MM.1S (cell line): ENCODE measurements around the gene TMEM186.

Experiments
- DNase-seq: peaks from one replicate; pipeline ENCODE4 v3.0.0-alpha.2; 2015
- H2AFZ ChIP-seq: fragments of 300-600 bp; sonication (generic); 2 replicates; pipeline ENCODE4 v1.6.0; 2016; ENCODE audit warnings: antibody characterized with exemption, low read length
- H3F3A ChIP-seq: fragments of 300-600 bp; sonication (generic); 2 replicates; pipeline ENCODE4 v1.6.1; 2016; ENCODE audit warnings: mild to moderate bottlenecking, antibody characterized with exemption, low read length, moderate library complexity, mixed read lengths; ENCODE audit not compliant: insufficient read depth
- H3K27ac ChIP-seq: fragments of 300-600 bp; sonication (generic); 2 replicates; pipeline ENCODE4 v1.5.1; 2016; ENCODE audit warnings: mild to moderate bottlenecking, low read length
- H3K27me3 ChIP-seq: fragments of 300-600 bp; sonication (generic); replicated peaks from 2 replicates; pipeline ENCODE4 v1.6.0; 2016; ENCODE audit warnings: low read length; ENCODE audit not compliant: insufficient read depth
- H3K36me3 ChIP-seq: fragments of 300-600 bp; sonication (generic); replicated peaks from 2 replicates; pipeline ENCODE4 v1.6.1; 2016; ENCODE audit warnings: mild to moderate bottlenecking, low read length, mixed read lengths; ENCODE audit not compliant: insufficient read depth
- H3K4me1 ChIP-seq: fragments of 300-600 bp; sonication (generic); 2 replicates; pipeline ENCODE4 v1.6.1; 2016; ENCODE audit warnings: low read length, mixed read lengths
- H3K4me2 ChIP-seq: fragments of 300-600 bp; sonication (generic); 2 replicates; pipeline ENCODE4 v1.6.0; 2016; ENCODE audit warnings: low read depth, low read length
- H3K4me3 ChIP-seq: fragments of 300-600 bp; sonication (generic); 2 replicates; pipeline ENCODE4 v1.5.1; 2016; ENCODE audit warnings: low read length, mixed read lengths
- H3K79me2 ChIP-seq: fragments of 300-600 bp; sonication (generic); 2 replicates; pipeline ENCODE4 v1.6.1; 2016; ENCODE audit warnings: mixed run types, low read length, mixed read lengths
- H3K9ac ChIP-seq: fragments of 300-600 bp; sonication (generic); 2 replicates; pipeline ENCODE4 v1.6.1; 2016; ENCODE audit warnings: low read length, mixed read lengths
- H3K9me2 ChIP-seq: fragments of 300-600 bp; sonication (generic); replicated peaks from 2 replicates; pipeline ENCODE4 v1.6.1; 2016; ENCODE audit warnings: mild to moderate bottlenecking, low read length, mixed read lengths; ENCODE audit not compliant: insufficient read depth
- H3K9me3 ChIP-seq: fragments of 300-600 bp; sonication (generic); replicated peaks from 2 replicates; pipeline ENCODE4 v1.6.1; 2016; ENCODE audit warnings: mild to moderate bottlenecking, low read length, mixed read lengths; ENCODE audit not compliant: insufficient read depth
- H4K20me1 ChIP-seq: fragments of 300-600 bp; sonication (generic); 2 replicates; pipeline ENCODE4 v1.6.1; 2016; ENCODE audit warnings: mild to moderate bottlenecking, low read length, moderate library complexity, mixed read lengths; ENCODE audit not compliant: insufficient read depth
- EZH2 ChIP-seq: fragments of 300-600 bp; sonication (generic); optimal IDR thresholded peaks from 2 replicates; pipeline ENCODE3; 2017; ENCODE audit warnings: low read depth, mild to moderate bottlenecking, antibody characterized with exemption, low read length, mixed read lengths
- EZH2phosphoT487 ChIP-seq: fragments of 300-600 bp; sonication (generic); IDR thresholded peaks from 2 replicates; pipeline ENCODE4 v1.6.1; 2018; ENCODE audit warnings: antibody characterized with exemption, low read length
- TF ChIP-seq, protein P1 (sequence below): fragments of 300-600 bp; sonication (generic); IDR thresholded peaks from 2 replicates; pipeline ENCODE4 v1.5.1; 2016; ENCODE audit warnings: antibody characterized with exemption, low read length, mixed read lengths

The TMEM186 gene

DNA sequence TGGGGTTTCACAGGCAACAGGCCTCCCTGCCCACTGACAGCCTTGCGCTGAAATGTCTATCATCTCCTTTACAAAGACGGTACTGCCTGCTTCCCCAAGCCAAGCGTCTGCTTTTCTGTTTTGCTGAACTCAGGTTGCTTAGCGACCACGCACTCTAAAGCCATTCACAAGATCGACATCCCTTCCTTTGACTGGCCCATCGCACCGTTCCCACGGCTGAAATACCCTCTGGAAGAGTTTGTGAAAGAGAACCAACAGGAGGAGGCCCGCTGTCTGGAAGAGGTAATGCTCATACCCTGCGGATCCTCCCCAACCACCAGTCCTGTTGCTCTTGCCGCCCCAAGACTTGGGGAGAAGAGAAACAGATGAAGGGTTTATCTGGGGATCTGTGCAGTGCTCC lies 28.7 kb downstream of the TMEM186 start:
- Histone ChIP-seq H3K27ac (no peak overlapping the region), H3F3A (no peaks in the 10 kb centered on the region), H3K9me3 (no peaks in the 10 kb centered on the region), H3K79me2 (no peaks in the 10 kb centered on the region), H3K36me3 (no peaks in the 10 kb centered on the region), H4K20me1 (no peaks in the 10 kb centered on the region), H3K4me3 (no peak overlapping the region), H3K4me2 (no peak overlapping the region), H2AFZ (no peak overlapping the region), H3K27me3 (no peaks in the 10 kb centered on the region), H3K9me2 (no peaks in the 10 kb centered on the region), H3K4me1 (no peaks in the 10 kb centered on the region), H3K9ac (no peak overlapping the region)
- no peak for TF ChIP-seq EZH2
- TF ChIP-seq EZH2phosphoT487, result no peak
- TF ChIP-seq, protein P1, sequence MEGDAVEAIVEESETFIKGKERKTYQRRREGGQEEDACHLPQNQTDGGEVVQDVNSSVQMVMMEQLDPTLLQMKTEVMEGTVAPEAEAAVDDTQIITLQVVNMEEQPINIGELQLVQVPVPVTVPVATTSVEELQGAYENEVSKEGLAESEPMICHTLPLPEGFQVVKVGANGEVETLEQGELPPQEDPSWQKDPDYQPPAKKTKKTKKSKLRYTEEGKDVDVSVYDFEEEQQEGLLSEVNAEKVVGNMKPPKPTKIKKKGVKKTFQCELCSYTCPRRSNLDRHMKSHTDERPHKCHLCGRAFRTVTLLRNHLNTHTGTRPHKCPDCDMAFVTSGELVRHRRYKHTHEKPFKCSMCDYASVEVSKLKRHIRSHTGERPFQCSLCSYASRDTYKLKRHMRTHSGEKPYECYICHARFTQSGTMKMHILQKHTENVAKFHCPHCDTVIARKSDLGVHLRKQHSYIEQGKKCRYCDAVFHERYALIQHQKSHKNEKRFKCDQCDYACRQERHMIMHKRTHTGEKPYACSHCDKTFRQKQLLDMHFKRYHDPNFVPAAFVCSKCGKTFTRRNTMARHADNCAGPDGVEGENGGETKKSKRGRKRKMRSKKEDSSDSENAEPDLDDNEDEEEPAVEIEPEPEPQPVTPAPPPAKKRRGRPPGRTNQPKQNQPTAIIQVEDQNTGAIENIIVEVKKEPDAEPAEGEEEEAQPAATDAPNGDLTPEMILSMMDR, result no peak
- no peak for DNase-seq

GRCh38 chr16:8768283-8768682 lies 29.2 kb downstream of the TMEM186 start:
- Histone ChIP-seq H4K20me1 (no peaks in the 10 kb centered on the region), H3K9ac (no peak overlapping the region), H3K36me3 (no peaks in the 10 kb centered on the region), H3F3A (no peaks in the 10 kb centered on the region), H3K9me3 (no peaks in the 10 kb centered on the region), H3K4me2 (no peak overlapping the region), H3K9me2 (no peaks in the 10 kb centered on the region), H3K27me3 (no peaks in the 10 kb centered on the region), H3K27ac (no peak overlapping the region), H3K79me2 (no peaks in the 10 kb centered on the region), H3K4me1 (no peaks in the 10 kb centered on the region), H2AFZ (no peak overlapping the region), H3K4me3 (no peak overlapping the region)
- DNase-seq, result no peak
- no peak for TF ChIP-seq EZH2
- TF ChIP-seq EZH2phosphoT487, result no peak
- TF ChIP-seq, protein P1, result no peak

DNA sequence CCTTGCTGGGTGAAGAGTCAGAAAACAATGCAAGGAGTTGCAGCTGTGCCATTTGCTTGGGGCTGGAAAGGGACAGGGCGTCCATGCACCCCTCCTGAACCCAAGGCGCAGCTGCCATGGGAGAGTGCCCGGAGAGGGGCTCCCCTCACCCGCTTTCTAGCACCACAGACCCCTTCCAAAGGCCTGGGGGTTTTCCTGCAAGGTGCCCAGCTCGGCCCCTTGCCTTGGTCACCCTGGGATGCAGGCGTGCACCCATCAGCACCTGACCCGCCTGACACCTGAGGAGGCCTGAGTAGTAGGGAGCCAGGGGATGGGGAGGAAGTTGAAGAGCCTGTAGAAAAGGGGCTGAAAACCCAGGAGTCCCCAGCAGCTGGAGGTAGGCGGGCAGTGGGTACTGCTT lies 30.3 kb downstream of the TMEM186 start:
- Histone ChIP-seq H3K4me3 (no peak overlapping the region), H3K27ac (no peak overlapping the region), H3K79me2 (no peaks in the 10 kb centered on the region), H3K9me2 (no peaks in the 10 kb centered on the region), H3K36me3 (no peaks in the 10 kb centered on the region), H3K4me1 (no peaks in the 10 kb centered on the region), H3K27me3 (no peaks in the 10 kb centered on the region), H4K20me1 (no peaks in the 10 kb centered on the region), H3K9ac (no peak overlapping the region), H3K4me2 (no peak overlapping the region), H3F3A (no peaks in the 10 kb centered on the region), H2AFZ (no peak overlapping the region), H3K9me3 (no peaks in the 10 kb centered on the region)
- no peak for DNase-seq
- no peak for TF ChIP-seq EZH2phosphoT487
- TF ChIP-seq, protein P1, result no peak
- TF ChIP-seq EZH2, result no peak
